NCI-H1048 (cell line): Measurements from ENCODE around the gene SLC2A9.
"Not testable (repeated sequence)": the region's sequence is repeated elsewhere in the genome, so short reads cannot be mapped to it uniquely, and the experiment has no call there.

Experiments used
- DNase-seq: peaks from one replicate; lab custom pipeline; 2025; lab: John Stamatoyannopoulos, UW

The SLC2A9 gene

GRCh38 chr4:9926586-9926985, 94.7 kb downstream of the SLC2A9 start:
- DNase-seq, result no peak

DNA sequence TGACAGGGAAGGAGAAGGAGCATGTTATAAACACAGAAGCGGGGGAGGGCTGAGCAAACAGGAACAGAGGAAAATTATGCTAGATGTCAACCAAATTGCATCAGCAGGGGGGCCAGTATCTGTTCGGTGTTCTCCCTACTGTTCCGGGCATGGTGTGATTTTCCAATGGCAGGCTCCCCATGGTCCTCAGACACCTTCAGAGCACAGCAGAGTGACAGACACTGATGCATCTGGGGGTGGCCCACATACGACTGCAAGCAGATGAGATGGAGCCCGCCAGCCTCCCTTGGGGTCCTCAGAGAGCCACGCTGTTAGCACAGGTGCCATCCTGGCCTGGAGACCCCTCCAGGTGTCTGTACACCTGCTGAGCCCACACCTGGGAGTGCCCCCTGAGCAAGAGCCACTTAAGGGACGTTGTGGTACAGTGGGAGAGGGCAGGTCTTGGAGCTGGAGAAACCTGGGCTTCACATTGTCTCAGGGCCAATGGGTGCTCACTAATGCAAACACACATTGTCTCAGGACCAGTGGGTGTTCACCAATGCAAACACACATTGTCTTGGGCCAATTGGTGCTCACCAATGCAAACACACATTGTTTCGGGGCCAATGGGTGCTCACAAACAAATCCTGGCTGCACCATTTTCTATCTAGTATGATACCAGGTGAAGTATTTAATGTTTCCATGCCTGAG, 95.4 kb downstream of the SLC2A9 start:
- DNase-seq, result no peak

DNA sequence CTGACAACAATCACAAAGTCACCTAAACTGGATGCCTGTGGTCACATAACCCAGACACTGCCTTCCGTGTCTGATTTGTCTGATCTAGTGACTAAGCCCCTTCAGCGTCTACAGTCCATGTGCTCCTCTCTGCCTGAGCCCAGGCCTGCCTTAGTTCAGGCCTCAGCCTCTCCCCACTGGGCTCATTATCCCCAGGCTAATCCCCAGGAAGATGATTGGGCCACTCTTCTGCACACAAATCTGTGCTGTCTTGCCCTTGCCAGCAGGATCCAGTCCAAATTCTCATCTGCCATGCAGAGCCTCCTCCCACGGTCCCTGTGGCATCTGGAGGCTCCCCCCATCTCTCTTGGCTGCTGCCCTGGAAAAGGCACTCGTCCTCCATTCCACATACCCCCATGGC, 96.5 kb downstream of the SLC2A9 start:
- DNase-seq, result no peak

- no peak for DNase-seq
Observed at GRCh38 chr4:9923195-9923812, 98.0 kb downstream of the SLC2A9 start.

GRCh38 chr4:9921326-9921725, 100.0 kb downstream of the SLC2A9 start:
- DNase-seq, result no peak

- DNase-seq, result no peak
Observed at GRCh38 chr4:9920029-9920428, 101.3 kb downstream of the SLC2A9 start.

GRCh38 chr4:9919047-9919446, 102.2 kb downstream of the SLC2A9 start:
- DNase-seq, result no peak

- no peak for DNase-seq
Observed at GRCh38 chr4:9918484-9918883, 102.8 kb downstream of the SLC2A9 start.

GRCh38 chr4:9916937-9917336, 104.4 kb downstream of the SLC2A9 start:
- DNase-seq, result no peak

- DNase-seq, result no peak
Observed at GRCh38 chr4:9916346-9916745, 105.0 kb downstream of the SLC2A9 start.

DNA sequence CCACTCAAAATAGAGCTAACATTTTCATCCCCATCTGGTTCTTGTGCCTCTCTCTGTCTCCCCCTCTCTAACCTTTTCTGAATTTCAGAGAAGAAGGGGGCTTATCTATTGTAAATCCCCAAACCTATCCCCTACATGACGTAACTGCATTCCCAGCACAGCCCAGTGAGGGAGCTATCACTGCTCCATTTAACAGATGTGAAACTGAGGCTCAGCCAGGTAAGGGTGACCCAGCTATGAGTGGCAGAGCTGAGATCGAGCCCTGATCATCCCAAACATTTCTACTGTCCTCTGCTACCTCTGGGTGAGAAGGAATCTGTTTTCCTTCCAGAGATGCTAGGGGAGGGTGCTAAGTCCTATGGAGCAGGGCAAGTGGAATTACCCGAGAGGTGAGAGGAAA, 107.5 kb downstream of the SLC2A9 start:
- no peak for DNase-seq

DNA sequence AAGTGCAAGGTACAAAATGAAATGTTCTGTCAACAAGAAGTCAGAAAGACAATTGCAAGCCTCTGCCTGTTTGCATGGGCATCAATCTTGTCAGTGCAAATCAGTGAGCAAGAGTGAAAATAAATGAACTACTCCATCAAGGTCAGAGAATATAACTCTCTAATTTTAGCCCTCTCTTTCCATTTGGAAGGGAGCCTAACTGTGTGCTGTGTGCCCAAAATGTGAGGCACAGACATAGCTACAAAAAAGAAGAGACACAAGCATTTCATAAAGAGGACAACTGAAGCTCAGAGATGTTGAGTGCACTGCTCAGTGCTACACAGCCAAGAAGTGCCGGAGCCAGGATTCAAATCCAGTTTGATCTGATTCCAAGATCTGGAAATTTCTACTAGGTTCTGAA, 114.3 kb downstream of the SLC2A9 start:
- no peak for DNase-seq

DNA sequence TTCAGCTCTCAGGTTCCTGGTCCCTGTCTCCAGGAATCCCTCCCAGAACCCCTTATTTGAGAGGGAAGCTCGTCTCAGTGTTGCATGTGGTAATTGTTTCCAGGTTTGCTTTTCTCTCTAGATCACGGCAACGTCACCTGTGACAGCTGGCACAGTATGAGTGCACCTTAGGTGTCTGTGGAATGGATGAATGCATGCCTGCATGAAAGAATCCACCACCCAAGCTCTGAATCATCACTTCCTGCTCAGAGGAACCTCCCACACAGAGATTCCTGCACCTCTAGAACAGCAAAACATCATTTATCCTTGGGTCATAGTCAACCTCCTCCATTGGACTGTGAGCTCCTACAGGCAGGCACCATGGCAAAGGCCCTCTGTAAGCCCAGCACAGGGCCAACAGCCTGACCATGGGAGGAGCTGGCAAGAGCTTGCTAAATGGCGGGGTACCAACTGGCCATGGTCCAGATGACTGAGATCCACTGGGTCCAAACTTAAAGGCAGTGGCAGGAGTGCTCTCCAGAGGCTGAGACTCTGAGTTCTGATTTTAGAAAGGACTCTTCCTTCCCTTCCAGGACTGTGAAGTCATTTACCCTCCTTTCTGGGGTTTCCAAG, 116.2 kb downstream of the SLC2A9 start:
- no peak for DNase-seq

DNA sequence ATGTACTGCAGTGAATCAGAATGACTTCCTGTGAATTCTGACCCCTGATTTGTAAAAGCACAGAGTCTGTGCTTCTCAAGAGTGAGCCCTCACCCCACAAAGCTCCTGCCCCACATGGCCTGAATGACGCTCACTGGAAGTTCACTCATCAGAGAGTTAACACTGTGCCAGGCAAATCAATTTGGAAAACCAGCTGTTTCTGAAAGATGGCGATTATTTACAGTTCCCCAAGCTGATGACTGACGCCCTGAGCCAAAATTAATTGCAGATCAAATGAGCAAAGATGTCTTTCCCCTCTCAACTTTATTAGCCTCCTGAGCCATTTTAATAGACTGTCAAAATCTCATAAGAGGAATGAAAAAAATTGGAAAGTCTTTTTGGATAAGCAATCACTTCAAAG, 118.0 kb downstream of the SLC2A9 start:
- no peak for DNase-seq

DNA sequence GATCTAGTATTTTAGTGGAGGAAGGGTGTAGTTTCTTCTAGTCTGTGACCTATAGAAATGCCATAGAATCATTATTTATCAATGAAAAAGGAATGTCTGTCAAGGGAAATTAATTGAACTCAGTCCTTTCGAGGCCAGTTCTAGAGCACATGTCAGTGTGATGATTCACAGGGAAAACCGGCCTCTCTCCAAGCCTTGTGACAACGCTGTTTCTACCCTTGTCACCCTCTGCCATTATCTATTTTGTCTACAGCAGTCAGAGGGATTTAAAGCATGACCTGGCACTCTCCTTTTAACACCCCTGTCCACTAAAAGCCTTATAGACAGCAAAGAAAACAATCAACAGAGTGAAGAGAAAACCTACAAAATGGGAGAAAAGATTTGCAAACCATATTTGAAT, 120.0 kb downstream of the SLC2A9 start:
- DNase-seq, result no peak

DNA sequence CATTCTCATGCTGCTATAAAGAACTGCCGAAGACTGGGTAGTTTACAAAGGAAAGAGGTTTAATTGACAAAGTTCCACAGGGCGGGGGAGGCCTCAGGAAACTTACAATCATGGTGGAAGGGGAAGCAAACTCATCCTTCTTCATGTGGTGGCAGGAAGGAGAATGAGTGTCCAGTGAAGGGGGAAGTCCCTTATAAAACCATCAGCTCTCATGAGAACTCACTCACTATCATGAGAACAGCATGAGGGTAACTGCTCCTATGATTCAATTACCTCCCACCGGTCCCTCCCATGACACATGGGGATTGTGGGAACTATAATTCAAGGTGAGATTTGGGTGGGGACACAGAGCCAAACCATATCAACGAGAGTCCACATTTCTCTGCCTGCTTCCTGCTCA, 120.7 kb downstream of the SLC2A9 start:
- DNase-seq, result not testable (repeated sequence)

- no peak for DNase-seq
Observed at GRCh38 chr4:9899306-9900055, 121.8 kb downstream of the SLC2A9 start.

DNA sequence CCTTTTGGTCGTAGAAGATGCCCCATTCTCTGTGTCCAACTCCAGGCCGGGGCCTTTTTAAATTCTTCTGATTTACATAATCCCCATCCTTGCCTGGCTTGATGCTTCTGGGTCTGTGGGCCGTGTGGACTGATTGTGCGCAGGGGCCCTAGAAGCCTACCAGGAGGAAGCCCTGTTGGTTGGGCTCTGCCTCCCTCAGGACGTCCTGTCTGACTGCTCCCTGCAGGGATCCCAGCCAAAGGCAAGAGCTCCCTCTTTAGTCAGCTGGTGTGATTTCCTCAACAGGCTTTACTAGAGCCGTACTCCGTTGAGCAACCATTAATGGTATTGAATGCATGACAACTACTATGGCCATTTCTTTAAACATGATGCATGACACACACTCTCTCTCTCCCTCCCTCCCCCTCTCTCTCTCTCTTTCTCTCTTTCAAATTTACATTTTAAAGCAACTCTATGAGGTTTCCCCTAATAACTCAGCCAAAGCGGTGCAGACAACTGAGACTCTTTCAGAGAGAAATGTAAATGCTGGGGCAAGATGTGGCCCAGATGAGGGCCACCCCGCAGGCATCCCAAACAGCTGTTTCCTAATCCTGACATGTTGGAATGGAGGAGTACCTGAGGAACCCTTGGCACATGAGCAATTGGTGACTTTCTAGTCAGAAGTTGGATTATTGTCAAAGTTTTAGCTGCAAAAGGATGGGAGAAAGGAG, 122.5 kb downstream of the SLC2A9 start:
- no peak for DNase-seq

GRCh38 chr4:9895333-9895705, 126.0 kb downstream of the SLC2A9 start:
- no peak for DNase-seq

GRCh38 chr4:9894644-9895332, 126.5 kb downstream of the SLC2A9 start:
- no peak for DNase-seq

GRCh38 chr4:9893329-9894108, 127.8 kb downstream of the SLC2A9 start:
- DNase-seq, result no peak
